HCT116 (cell line): ENCODE data around the gene NDRG3. TPM values are rescaled to one million over a fixed set of nuclear protein-coding genes. Genes with fewer than 3 reads are reported as not detected.

Experiments
- ATAC-seq: fragments of 200-7000 bp; cut with Tn5 transposase; 2 replicates; pipeline ENCODE4 v1.9.1; 2020; ENCODE audit warnings: mild to moderate bottlenecking, moderate library complexity
- BruUV-seq: library from RNA; stranded (reverse); fragments of 400-500 nt; replicated peaks from 2 replicates; lab custom pipeline; 2021; lab: Mats Ljungman, UMichigan
- CTCF ChIA-PET: fragments of 300-600 bp; sonication (Branson Sonifier 250); formaldehyde crosslinking; loops from one replicate; lab custom pipeline; 2021; ENCODE audit warnings: antibody characterized with exemption; lab: Charles Lee
- POLR2A ChIA-PET: fragments of 300-600, 350-600 bp; sonication (Branson Sonifier 250); formaldehyde crosslinking; loops from one replicate; lab custom pipeline; 2021; ENCODE audit warnings: antibody characterized with exemption; lab: Charles Lee
- RAD21 ChIA-PET, 2 experiments: fragments of 300-600 bp; sonication (Branson Sonifier 250); formaldehyde crosslinking; loops; one replicate each; lab custom pipeline; 2023; ENCODE audit warnings: low total read pairs in 2 of 2; ENCODE audit not compliant: uncharacterized antibody in 2 of 2, unreplicated experiment in 2 of 2, low non-redundant PET in 1 of 2; lab: Charles Lee
- DNase-seq: peaks from one replicate; pipeline ENCODE4 v3.0.0-alpha.2; 2010; ENCODE audit warnings: low read depth, low spot score
- H2AFZ ChIP-seq: fragments of 200-600 bp; shearing (Covaris generic), sonication (generic); 2 replicates; pipeline ENCODE4 v1.6.1; 2017; ENCODE audit warnings: low read depth, mixed run types, mixed read lengths, antibody characterized with exemption, low read length; ENCODE audit not compliant: poor library complexity, severe bottlenecking
- H3K27ac ChIP-seq: 2 replicates; pipeline ENCODE4 v1.5.1; 2012; ENCODE audit warnings: low read depth, low read length
- H3K27me3 ChIP-seq: fragments of 200-600 bp; sonication (generic); 2 replicates; pipeline ENCODE4 v1.6.1; 2016; ENCODE audit warnings: mixed run types, low read length, mixed read lengths; ENCODE audit not compliant: insufficient read depth
- H3K36me3 ChIP-seq, 2 experiments: fragments of 200-500 bp in 1 of 2; fragments of 200-600 bp in 1 of 2; sonication (Bioruptor generic) in 1 of 2; sonication (generic) in 1 of 2; 2 replicates each; pipeline versions ENCODE4 v1.5.1 to v1.6.1; 2014 to 2016; ENCODE audit warnings: low read length in 2 of 2, inconsistent platforms in 1 of 2, mixed read lengths in 1 of 2, mixed run types in 1 of 2; ENCODE audit not compliant: insufficient read depth in 2 of 2, control insufficient read depth in 1 of 2
- H3K4me1 ChIP-seq, 2 experiments: fragments of 200-600 bp in 1 of 2; sonication (generic) in 1 of 2; 2 replicates each; pipeline versions ENCODE4 v1.5.1 to v1.6.1; 2012 to 2017; ENCODE audit warnings: low read length in 2 of 2, inconsistent platforms in 1 of 2, mild to moderate bottlenecking in 1 of 2, mixed read lengths in 1 of 2, mixed run types in 1 of 2, moderate library complexity in 1 of 2; ENCODE audit not compliant: insufficient read depth in 2 of 2, control insufficient read depth in 1 of 2
- H3K4me2 ChIP-seq: fragments of 200-600 bp; sonication (generic); 2 replicates; pipeline ENCODE4 v1.6.1; 2017; ENCODE audit warnings: mixed run types, low read length, mixed read lengths
- H3K4me3 ChIP-seq, 2 experiments: fragments of 200-600 bp in 1 of 2; sonication (generic) in 1 of 2; replicated peaks in 1 of 2; 2 replicates each; pipeline ENCODE4 v1.5.1; 2011 to 2016; ENCODE audit warnings: low read length in 2 of 2, control low read depth in 1 of 2, low read depth in 1 of 2, mild to moderate bottlenecking in 1 of 2, mixed read lengths in 1 of 2, mixed run types in 1 of 2
- H3K79me2 ChIP-seq: fragments of 200-600 bp; sonication (generic); 2 replicates; pipeline ENCODE4 v1.6.1; 2017; ENCODE audit warnings: mild to moderate bottlenecking, mixed run types, low read length, moderate library complexity, mixed read lengths; ENCODE audit not compliant: insufficient read depth
- H3K9ac ChIP-seq: fragments of 200-600 bp; sonication (generic); 2 replicates; pipeline ENCODE4 v1.6.1; 2016; ENCODE audit warnings: low read length, mixed read lengths
- H3K9me2 ChIP-seq: fragments of 200-600 bp; sonication (generic), shearing (Covaris generic); 2 replicates; pipeline ENCODE4 v1.6.1; 2017; ENCODE audit warnings: mixed run types, mild to moderate bottlenecking, moderate library complexity; ENCODE audit not compliant: insufficient read depth
- H3K9me3 ChIP-seq, 2 experiments: fragments of 200-500 bp in 1 of 2; fragments of 200-600 bp in 1 of 2; sonication (Bioruptor generic) in 1 of 2; sonication (generic) in 1 of 2; 2 replicates each; pipeline ENCODE4 v1.6.1; 2014 to 2017; ENCODE audit warnings: low read length in 2 of 2, mixed read lengths in 2 of 2, inconsistent platforms in 1 of 2, low read depth in 1 of 2, mild to moderate bottlenecking in 1 of 2, mixed run types in 1 of 2, moderate library complexity in 1 of 2; ENCODE audit not compliant: control insufficient read depth in 1 of 2, insufficient read depth in 1 of 2
- H4K20me1 ChIP-seq: fragments of 200-600 bp; sonication (generic), shearing (Covaris generic); 2 replicates; pipeline ENCODE4 v1.6.1; 2017; ENCODE audit warnings: mixed run types, mild to moderate bottlenecking, moderate library complexity; ENCODE audit not compliant: insufficient read depth
- CEBPB ChIP-seq: IDR thresholded peaks from 2 replicates; pipeline ENCODE4 v1.6.1; 2012; ENCODE audit warnings: low read depth
- EGR1 ChIP-seq: IDR thresholded peaks from 2 replicates; pipeline ENCODE4 v1.6.1; 2012; ENCODE audit warnings: low read depth
- RAD21 ChIP-seq: IDR thresholded peaks from 2 replicates; pipeline ENCODE4 v1.6.1; 2012; ENCODE audit warnings: low read depth, mild to moderate bottlenecking
- SIN3A ChIP-seq: IDR thresholded peaks from 2 replicates; pipeline ENCODE4 v1.6.1; 2012; ENCODE audit warnings: low read depth
- SP1 ChIP-seq: IDR thresholded peaks from 2 replicates; pipeline ENCODE4 v1.6.1; 2012; ENCODE audit warnings: low read depth
- intact Hi-C: fragments of 100-400 bp; cut with micrococcal nuclease; formaldehyde crosslinking; loops from 2 replicates; pipeline ENCODE4 v1.10.0; 2022
- total RNA-seq: library from RNA; stranded (reverse); gene quantifications from one replicate; pipeline ENCODE4 v1.2.1, GENCODE V29; 2021; ENCODE audit not compliant: unreplicated experiment
- TF ChIP-seq, protein P1 (sequence below): IDR thresholded peaks from 2 replicates; pipeline ENCODE4 v1.6.1; 2011; ENCODE audit warnings: mild to moderate bottlenecking, low read length, moderate library complexity; ENCODE audit not compliant: insufficient replicate concordance; ENCODE audit errors: extremely low read depth

NDRG3 gene
- total RNA-seq, 1 experiment from 2014 or later = 29.3 TPM

DNA sequence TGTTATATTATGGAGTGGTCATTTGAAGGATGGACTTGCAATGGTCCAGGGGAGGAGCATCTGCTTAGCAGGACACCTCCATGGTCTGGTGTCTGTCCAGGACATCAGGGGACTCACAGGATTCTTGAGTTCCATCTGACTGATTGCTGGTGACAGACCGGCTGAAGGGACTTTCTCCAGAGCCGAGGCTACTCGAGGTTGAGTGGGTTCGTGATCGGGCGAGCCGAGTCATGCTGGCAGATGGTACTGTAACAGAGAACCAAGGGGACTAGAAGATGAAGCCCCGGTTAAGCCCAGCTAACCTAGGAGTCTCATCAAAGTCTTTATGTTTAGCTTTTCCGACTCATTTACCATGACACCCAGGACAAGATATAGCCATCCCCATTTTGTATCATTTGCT lies 92.4 kb downstream of the NDRG3 start:
- ChIA-PET RAD21 (no interaction called here), POLR2A (no interaction called here), CTCF (no interaction called here)
- Histone ChIP-seq H3K4me1 (no peaks in the 10 kb centered on the region; a peak in 1 of 4 replicates), H2AFZ (no peak overlapping the region), H3K9me2 (no peaks in the 10 kb centered on the region), H3K79me2 (no peaks in the 10 kb centered on the region), H3K27me3 (no peaks in the 10 kb centered on the region), H3K36me3 (no peaks in the 10 kb centered on the region; a peak in 2 of 4 replicates), H4K20me1 (no peaks in the 10 kb centered on the region), H3K4me2 (no peak overlapping the region), H3K4me3 (no peak overlapping the region), H3K9me3 (no peaks in the 10 kb centered on the region), H3K9ac (no peak overlapping the region), H3K27ac (no peak overlapping the region)
- TF ChIP-seq CEBPB = no peak
- TF ChIP-seq SP1 = no peak
- TF ChIP-seq, protein P1, sequence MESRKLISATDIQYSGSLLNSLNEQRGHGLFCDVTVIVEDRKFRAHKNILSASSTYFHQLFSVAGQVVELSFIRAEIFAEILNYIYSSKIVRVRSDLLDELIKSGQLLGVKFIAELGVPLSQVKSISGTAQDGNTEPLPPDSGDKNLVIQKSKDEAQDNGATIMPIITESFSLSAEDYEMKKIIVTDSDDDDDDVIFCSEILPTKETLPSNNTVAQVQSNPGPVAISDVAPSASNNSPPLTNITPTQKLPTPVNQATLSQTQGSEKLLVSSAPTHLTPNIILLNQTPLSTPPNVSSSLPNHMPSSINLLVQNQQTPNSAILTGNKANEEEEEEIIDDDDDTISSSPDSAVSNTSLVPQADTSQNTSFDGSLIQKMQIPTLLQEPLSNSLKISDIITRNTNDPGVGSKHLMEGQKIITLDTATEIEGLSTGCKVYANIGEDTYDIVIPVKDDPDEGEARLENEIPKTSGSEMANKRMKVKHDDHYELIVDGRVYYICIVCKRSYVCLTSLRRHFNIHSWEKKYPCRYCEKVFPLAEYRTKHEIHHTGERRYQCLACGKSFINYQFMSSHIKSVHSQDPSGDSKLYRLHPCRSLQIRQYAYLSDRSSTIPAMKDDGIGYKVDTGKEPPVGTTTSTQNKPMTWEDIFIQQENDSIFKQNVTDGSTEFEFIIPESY = no peak
- no peak for TF ChIP-seq SIN3A
- TF ChIP-seq EGR1 = no peak
- no peak for TF ChIP-seq RAD21
- no peak for DNase-seq
- intact Hi-C loops = no loop called here
- no TSS peak for BruUV-seq
- no peak for ATAC-seq
